CD4-positive, alpha-beta T cell treated with Interleukin-10 for 1 hour (primary cell): ENCODE data around the gene IFT43.

Experiments
- DNase-seq: peaks from one replicate; pipeline ENCODE4 v3.0.0-alpha.2; 2020

IFT43 gene

DNA sequence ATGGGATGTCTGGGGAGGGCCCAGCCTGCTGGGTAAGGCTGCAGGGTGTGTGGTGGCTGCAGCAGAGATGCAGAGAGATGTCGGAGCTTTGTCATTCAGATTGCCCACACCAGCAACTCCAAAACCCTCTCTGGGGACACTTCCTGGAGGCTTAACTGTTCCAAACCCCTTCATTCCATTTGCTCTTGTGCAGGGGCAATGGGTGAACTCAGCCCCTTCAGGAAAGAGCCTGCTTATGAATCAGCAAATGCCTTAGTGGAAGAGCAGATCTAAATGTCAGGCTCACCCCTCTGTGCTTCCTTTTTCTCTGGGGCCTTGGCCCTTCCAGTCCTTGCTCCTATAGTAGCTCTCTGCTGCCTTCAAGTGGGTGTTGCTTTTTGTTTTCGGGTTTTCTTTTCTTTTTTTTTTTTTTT, 129.5 kb downstream of the IFT43 start:
- no peak for DNase-seq

DNA sequence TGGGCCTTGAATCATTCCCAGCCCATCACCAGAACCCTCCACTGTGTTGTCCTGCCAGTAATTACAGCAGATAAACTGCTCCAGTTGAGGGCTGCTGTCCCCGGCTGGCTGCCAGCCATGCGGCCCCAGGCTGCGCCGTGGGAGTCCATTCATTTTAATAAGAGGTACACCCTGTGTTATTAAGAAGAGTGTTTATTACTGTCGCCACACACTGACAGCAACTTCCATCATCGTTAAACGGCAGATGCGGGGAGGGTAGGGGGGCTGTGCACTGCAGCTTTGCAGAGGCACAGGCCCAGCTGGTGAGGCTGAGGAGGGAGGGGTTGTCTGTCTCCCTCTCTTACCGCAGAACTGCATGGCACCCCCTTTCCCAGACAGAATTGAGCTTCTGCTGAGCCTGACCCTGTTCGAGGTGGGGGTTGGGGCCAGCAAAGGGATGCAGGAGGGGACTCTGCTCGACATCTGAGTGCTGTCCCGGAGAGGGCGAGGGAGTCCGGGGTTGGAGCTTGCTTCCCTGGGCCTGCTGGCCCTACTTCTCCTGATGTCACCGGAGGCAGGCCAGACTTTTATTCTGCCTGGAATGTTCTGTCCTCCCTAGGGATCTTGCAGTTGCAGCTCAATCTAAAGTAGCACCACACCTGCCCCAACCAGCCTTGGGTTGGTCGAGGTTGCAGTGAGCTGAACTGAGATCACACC, 132.4 kb downstream of the IFT43 start:
- DNase-seq, result no peak

DNA sequence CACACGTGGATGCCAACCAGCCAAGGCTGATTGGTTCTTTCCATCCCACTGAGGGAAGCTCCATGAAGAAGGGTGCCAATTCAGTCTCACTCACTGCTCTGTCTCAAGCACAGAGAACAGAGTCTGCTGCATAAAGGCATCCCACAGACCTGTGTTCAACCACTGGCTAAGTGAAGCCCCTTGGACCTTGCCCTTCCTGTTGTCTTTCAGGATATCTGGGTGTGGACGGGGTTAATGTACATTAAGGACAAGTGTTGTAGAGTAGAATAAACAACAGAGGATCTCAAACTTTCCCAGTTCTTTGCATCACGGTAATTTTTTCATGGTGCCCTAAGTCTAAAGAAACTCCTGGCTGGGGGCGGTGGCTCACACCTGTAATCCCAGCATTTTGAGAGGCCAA, 133.0 kb downstream of the IFT43 start:
- no peak for DNase-seq

DNA sequence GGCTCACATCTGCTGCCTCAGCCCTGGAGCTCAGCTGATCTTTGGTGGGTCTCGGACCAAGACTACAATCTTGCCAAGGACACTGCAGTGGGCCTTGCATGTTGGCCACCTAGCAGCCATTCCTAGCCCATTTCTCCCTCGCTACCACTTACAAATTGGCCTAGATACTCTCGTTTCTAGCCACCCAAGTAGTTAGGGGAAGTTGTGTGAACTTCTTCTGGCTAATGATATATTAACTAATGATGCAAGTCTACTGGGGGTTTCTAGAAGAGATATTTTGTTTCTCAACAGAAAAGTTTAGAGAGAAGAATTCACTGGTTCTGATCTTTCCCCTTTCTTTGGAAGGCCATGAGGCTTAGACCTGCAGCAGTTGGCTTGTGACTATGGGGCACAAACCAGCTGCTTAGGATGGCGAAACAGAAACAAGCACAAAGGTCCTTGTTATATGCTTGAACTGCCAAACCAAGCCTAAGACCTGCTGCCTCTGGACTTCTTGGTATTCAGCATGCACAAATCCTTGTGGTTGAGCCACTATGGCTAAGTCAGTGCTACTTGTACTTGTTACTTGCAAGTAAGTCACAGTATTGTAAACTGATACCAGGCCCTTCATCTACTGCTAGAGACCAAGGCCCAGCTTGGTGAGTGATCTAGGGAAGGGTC, 135.7 kb downstream of the IFT43 start:
- DNase-seq, result no peak

DNA sequence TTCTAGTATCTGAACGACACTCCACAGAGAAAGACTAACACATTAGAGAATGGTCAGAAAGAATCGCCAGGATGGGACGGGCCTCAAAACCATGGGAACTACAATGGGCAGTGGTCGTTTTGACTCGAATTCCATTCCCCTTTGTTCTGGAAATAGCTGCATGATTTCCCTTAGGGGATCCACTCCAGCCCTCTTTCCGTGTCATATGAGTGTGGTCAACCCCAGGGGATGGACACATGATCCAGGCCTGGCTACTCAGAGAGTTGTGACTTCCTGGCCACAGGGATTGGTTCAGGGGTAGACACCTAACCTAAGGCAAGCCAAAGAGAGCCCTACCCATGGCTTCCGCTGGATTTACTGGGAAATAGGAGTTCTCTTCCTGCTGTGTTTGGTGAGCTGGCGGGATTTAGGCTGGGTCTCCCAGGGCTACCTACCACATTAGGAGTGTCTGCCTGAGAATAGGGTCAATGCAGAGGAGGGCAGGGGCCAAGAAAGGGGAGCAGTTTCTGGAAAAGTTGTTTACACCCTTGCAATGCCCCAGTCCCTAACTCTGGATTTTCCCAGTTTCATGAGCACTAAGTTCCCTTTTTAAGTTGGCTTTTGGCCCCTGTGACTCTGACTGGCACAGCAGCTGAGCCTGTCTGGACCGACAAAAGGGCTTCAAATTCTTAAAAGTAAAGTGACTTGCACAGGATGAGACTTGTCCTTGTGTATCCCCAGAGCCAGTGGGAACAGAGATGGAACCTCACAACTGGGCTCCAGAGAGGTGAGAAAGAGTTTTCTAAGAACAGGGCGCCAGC, 138.1 kb downstream of the IFT43 start:
- no peak for DNase-seq

DNA sequence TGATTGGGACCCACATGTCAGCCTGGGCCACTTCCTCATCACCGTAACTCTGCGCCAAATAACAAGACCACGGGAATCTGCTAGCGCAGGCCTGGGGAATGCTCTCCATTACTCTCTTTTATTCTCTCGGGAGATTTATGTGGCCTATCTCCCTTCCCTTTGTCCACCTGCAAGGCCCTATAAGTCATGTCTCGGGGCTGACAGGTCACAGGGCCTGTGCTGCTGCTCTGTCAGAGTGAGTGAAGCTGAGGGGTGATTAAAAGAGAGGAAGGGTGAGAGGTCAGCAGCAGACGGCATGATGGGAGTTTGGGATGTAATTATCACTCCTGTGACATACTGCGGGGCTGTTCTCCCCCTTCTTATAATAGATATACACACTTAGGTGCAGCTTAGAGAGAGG, 139.9 kb downstream of the IFT43 start:
- no peak for DNase-seq

DNA sequence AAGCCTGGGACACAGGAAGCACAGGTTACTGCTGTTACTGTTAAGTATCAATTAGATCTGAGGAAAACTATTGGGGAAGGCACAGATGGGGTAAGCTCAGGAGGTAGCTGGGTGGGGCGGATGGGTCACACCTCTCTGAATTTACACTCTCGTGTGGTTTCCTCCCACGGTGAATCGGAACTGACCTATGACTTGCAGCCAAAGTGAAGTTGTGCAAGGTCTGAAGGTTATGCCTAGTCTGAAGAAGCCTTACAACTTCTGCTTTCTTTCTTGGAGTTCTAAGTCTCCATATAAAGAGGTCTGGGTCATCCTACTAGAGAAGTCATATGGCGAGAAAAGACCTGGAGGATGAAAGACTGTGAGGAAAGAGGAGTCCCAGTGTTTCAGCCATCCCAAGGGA, 140.5 kb downstream of the IFT43 start:
- no peak for DNase-seq

DNA sequence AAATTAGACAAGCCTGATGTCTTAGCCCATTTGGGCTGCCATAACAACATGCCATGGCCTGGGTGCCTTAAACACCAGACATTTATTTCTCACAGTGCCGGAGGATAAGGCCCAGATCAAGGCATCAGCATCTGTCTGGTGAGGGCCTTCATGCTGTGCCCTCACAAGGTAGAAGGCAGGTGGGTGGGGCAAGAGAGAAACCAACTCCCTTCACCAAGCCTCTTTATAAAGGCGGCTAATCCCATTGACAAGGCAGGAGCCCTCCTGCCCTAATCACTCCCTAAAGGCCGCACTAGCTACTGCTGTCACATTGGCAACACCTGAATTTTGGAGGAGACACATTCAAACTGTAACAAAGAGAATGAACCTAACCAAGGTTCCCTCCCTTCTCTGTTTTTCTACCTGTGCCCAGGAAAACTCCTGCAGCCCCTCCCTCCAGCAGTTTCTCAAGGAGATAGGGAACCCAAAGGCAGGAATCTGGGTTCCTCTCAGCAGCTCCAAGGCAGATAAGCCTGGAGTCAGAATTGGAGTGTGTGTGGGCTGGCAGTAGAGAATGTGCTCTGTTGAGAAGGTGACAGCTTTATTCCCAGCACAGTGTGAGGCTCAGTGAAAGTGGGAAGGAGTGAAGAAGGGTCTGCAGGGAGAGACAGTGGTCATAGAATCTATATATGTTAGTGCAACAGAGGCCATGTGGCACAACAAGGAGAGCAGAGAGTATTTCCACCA, 144.5 kb downstream of the IFT43 start:
- no peak for DNase-seq

DNA sequence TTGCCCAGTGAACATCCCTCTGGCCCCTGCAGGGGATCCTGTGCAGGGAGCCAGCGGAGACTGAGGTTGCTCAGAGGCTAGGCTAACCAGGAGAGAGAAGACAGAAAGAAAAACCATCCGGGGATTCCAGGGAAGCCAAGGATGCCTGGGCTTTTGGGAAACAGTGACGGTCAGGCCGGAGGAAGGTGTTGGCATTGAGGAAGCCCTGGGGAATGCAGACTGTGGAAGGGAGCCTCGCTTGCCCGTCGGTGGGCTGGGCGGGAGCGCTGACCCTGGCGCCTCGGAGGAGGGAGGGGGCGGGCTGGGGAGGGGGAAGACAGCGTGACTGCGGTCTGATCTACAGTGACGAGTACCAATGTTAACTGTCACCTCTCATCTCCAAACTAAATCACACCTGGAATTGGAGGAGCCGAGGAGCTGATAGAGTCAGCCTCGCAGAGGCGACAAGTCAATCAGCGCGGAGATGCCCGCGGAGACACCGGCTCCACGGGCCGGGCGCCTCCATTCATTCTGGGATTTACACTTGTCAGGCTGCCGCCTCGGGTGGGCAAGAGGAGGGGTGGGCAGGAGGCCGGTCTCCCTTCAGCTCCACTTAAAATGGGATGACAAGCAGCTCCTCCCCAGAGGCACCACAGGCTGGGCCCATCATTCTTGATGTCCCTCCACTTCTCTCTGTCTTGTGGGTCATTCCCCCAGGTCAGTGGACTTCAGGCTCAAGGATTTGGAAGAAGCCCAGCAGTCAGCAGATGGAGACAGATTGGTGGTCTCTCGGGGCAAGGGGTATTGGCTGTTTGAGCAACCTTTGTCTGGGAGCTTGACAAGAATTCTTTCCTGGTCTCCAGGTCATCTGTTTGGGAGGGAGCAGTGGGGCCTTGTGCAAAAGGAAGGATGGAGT, 145.8 kb downstream of the IFT43 start:
- DNase-seq, result no peak

DNA sequence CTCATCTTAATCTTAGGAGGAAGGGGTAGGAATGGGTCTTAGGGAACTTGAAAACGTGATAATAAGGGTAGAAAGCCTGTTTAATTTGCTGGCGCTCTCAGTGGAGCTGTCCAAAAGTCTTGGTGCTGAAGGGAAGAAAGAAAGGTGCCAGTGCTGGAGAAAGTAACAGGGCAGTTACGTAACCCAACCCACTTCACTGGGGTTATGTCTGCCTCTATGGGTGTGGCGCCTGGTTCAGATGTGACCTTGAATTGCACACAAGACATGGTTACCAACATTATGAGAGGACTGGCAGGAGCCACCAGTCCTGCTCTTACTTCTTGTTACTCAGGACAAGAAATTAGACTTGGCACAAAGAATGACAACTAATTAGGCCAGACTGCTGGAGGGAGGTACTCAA, 147.5 kb downstream of the IFT43 start:
- no peak for DNase-seq
